HG02588 (cell line): Measurements from ENCODE around the gene GPR135.

ENCODE experiments used
- ATAC-seq: cut with Tn5 transposase; IDR thresholded peaks from one replicate; pipeline ENCODE4 v1.9.1; 2021; ENCODE audit warnings: mild to moderate bottlenecking, moderate library complexity; ENCODE audit not compliant: unreplicated experiment

GPR135 gene

GRCh38 chr14:59425322-59425935 lies 39.8 kb downstream of the GPR135 start:
- ATAC-seq, result no peak

DNA sequence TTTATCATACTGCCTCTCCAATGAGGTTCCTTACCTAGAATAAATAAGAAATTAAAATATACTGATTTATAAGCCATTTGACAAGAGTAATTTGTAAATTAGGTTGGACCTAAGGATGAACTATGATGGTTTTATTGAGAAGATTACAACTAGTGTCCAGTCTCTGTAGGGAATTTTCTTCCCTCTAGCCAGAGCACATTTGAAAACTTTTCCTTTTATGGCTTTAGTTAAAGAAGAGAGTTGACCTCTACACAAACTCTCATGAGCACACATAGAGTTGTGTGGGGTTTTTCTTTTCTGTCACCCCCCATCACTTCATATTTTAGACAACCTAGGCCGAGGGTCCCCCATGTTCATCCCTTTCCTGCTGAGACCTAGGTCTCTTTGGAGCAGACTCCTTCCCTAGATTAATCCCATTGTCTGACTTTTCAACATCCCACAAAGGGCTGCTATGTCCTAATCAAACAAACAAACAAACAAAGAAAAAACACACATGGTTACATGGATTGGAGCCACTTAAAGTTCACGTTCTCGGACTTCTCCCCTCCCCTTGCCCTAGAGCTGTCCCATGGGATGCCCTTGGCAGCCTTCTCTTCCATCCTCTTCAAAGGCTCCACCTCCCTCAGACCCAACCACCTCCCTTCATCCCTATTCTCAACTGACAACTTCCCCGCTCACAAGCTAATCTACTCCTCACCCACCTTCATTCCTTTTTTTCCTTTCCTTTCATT lies 40.7 kb downstream of the GPR135 start:
- ATAC-seq, result no peak

DNA sequence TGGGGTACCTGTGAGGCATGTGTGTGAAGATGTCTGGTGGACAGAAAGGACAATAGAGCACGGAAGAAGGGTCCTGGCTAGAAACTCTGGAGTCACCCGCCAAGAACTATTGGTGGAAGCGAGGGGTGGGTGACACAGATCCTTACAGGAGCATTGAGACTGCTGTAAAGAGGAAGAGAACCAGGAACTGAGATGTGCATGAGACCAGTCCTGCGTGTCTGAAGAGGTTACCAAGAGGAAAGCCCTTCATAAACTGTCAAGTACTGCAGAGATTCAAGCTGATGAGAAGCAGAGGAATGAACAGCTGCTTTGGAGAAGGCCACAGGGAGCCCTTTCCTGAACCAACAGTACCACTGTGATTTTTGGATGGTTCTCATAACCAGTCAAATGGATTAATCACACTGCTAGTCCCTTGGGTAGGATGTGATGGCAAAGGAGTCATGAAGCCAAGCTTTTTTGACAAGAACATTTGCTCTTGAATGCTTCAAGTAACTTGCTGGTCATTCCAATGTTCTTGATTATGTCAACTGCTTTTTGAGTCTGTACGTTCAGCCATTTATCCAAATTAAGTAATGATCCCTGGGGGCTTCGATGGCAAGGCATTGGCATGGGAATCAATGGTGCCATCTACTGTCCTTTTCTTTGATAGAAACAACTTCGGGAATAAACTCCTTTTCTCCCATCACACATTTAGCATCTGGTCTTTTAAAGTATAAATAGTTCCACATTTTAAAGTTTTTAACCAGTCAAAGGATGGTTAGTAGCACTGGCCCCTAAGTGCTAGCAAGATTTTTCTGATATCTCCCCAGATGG lies 42.9 kb downstream of the GPR135 start:
- ATAC-seq, result no peak

GRCh38 chr14:59419303-59419702 lies 45.9 kb downstream of the GPR135 start:
- no peak for ATAC-seq

- no peak for ATAC-seq
Measured at GRCh38 chr14:59417311-59417710, 47.9 kb downstream of the GPR135 start.

DNA sequence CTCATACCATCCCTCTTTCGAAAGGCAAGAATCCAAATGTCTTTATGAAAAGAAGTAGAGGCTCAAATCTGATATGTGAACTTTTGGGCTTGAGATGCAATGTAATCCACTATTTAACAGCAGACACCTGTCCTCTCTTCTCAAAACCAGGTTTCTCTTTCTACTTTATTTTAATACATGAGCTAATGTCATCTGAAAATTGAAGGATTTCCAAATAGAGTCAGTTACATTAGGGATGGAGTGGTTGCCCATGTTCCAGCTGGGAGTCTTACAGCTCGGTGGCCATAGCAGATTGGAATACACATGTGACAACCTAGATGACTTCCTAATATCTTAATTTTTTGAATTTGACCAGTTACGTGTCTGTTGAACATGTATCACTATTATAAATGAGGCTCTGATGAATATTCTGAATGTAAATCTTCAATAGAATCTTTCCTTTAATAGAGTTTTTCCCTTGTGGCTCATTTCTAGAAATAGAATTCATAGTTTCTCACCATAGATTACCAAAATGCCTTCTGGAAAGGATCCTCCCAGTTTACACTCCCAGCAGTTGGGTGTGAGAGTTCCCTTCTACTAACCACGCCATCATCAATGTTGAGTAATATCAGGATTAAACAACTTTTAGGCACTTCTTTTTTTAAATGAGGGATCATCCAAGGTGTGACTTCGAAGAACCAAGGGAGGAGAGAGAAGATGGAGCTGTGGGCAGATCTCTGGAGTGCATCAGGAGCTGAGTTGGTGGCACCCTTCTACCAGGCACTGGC lies 49.2 kb downstream of the GPR135 start:
- no peak for ATAC-seq
